Measurements from ENCODE around the gene LRFN2. TPM values are rescaled to one million over a fixed set of nuclear protein-coding genes. Genes with fewer than 3 reads are reported as not detected.

Gene LRFN2
- total RNA-seq, 2 experiments from 2014 or later: not detected

- Mint-ChIP-seq H3K27ac (no peak overlapping the region), H3K4me1 (no peaks in the 10 kb centered on the region), H3K9me3 (ENCODE audit: low read depth) (no peaks in the 10 kb centered on the region), H3K36me3 (ENCODE audit: low read depth) (no peaks in the 10 kb centered on the region), H3K4me3 (no peak overlapping the region), H3K27me3 (no peaks in the 10 kb centered on the region)
- CTCF ChIA-PET: no interaction called here
- DNase-seq: no peak
- POLR2A ChIA-PET: no interaction called here
- ATAC-seq: no peak
- intact Hi-C loops (cut with DNase I, micrococcal nuclease): no loop called here
Observed at GRCh38 chr6:40526036-40526435, 61.1 kb downstream of the LRFN2 start.

DNA sequence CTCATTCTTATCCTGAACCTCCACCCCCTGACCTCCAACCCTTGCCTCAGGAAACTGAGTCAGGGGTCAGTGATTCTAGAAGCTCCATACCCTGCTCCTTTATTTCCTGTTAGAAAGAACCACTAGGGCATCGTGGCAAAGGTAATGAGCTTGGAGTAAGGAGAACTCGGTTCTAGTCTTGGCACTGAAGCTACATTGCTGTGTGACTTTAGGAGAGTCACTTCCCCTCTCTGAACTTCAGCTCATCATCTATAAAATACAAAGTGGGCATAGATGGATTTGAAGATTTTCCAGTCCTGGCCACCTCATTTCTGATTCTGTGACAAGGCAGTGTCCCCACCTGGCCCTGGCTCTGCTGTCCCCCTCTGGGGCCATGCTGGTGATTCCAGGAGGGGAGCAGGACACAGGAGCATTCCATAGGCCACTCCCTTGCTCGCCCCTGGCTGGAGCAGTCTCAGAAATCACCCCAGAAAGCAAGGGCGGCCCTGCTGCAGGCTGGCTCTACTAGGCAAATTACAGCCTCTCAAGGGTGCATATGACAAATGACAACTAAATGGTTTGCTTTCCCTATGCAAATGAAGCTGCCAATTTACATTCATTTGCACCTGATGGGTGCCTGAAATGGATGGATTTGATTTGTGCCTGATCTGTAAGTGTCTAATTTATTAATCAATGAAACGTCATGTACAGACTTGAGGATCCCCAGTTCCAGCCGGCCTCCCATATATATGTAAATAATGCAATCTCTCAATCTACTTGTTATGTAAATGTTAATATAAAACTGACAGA, 62.2 kb downstream of the LRFN2 start:
- ChIA-PET CTCF (no interaction called here), POLR2A (no interaction called here)
- Mint-ChIP-seq H3K27ac (no peak overlapping the region), H3K4me3 (no peak overlapping the region), H3K27me3 (no peaks in the 10 kb centered on the region), H3K9me3 (ENCODE audit: low read depth) (no peaks in the 10 kb centered on the region), H3K4me1 (no peaks in the 10 kb centered on the region), H3K36me3 (ENCODE audit: low read depth) (no peaks in the 10 kb centered on the region)
- DNase-seq: no peak
- ATAC-seq: no peak
- intact Hi-C loops (cut with DNase I, micrococcal nuclease): no loop called here

DNA sequence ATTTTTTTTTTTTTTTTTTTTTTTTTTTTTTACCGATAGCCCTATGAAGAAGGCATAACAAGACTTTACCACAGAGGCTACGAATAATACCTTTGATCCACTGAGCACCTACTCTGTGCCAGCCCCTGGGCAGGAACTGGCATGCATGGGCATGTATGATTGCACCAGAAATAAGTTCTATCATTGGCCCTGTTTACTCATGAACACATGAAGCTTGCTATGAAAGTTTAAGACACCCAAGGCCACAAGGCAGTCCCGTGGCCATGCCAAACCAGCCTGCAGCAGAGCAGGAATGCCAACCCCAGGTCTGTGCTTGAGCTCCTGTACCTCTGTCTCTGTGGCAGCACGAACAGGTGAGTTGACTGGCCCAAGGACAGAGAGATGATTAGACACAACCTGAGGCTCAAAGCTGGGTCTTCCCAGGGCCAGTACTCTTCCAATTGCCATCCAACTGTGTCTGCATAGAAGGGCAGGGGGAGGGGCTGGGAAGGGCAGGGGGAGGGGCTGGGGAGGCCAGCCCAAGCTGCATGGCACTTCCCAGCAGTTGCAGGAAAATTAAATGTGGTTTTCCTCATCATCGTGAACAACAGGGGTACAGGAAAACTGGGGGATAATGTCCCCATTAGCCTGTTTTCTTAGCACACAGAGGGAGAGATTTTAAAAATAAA, 63.5 kb downstream of the LRFN2 start:
- Mint-ChIP-seq H3K9me3 (ENCODE audit: low read depth) (no peaks in the 10 kb centered on the region), H3K36me3 (ENCODE audit: low read depth) (no peaks in the 10 kb centered on the region), H3K27ac (no peak overlapping the region), H3K27me3 (no peaks in the 10 kb centered on the region), H3K4me3 (no peak overlapping the region), H3K4me1 (no peaks in the 10 kb centered on the region)
- ChIA-PET POLR2A (no interaction called here), CTCF (no interaction called here)
- no peak for ATAC-seq
- DNase-seq: no peak
- intact Hi-C loops (cut with DNase I, micrococcal nuclease): no loop called here

GRCh38 chr6:40521496-40521895, 65.7 kb downstream of the LRFN2 start:
- no peak overlapping the region for H3K4me3 Mint-ChIP-seq
- no peaks in the 10 kb centered on the region for H3K27me3 Mint-ChIP-seq

DNA sequence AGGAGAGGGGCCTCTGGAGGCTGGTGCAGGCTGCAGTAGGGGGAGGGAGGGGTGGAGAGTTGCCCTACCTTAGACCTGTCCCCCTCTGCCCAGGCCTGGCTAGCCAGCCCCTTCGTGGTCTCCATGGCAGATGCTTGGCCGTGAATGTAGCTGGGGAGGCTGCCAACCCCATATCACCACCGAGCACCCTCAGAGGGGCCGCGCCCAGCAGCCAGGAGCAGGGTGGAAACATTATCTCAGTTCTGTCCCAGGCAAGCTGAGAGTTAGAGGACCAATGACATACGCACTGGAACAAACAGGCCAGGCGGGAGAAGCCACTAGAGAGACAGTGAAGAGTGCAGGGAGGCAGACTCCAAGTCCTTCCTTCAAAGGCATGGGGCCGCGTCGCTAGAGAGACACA, 66.5 kb downstream of the LRFN2 start:
- Mint-ChIP-seq H3K4me1 (no peaks in the 10 kb centered on the region), H3K27me3 (no peaks in the 10 kb centered on the region), H3K36me3 (ENCODE audit: low read depth) (no peaks in the 10 kb centered on the region), H3K27ac (no peak overlapping the region), H3K4me3 (no peak overlapping the region), H3K9me3 (ENCODE audit: low read depth) (no peaks in the 10 kb centered on the region)
- POLR2A ChIA-PET: no interaction called here
- ATAC-seq: no peak
- intact Hi-C loops (cut with DNase I, micrococcal nuclease): no loop called here
- CTCF ChIA-PET: no interaction called here
- DNase-seq: no peak

More at GRCh38 chr6:40521496-40521895, 65.7 kb downstream of the LRFN2 start:
- DNase-seq (no peak), ATAC-seq (no peak)
- no peaks in the 10 kb centered on the region for H3K4me1 Mint-ChIP-seq
- CTCF ChIA-PET: interaction anchor here (0.7 kb wide), 1 partner anchor 730 kb away, joined by 3 read pairs; no protein-coding TSS in a partner anchor
- POLR2A ChIA-PET: no interaction called here
- intact Hi-C loops (cut with DNase I, micrococcal nuclease): no loop called here
- no peaks in the 10 kb centered on the region for H3K9me3 Mint-ChIP-seq (ENCODE audit: low read depth)
- no peak overlapping the region for H3K27ac Mint-ChIP-seq
- H3K36me3 Mint-ChIP-seq (ENCODE audit: low read depth): no peaks in the 10 kb centered on the region

DNA sequence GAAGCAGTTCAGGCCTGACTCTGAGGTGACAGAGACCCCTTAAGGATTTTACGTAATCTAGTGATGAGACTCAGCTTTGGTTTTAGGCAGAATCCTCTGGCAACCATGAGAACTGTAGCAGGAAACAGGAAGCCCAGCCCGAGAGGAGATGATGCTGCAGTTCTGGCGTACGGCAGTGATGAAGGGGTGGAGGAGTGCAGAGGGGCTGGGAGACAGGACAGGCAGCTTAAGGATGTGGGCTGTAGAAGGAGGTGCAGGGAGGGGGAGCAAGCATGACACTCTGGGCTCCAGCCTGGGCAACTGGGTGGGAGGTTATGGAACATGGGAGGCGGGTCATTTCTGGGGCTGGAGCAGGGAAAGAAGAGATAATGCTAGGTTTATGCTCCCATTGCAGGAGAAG, 67.1 kb downstream of the LRFN2 start:
- Mint-ChIP-seq H3K27ac (no peak overlapping the region), H3K4me1 (no peaks in the 10 kb centered on the region), H3K9me3 (ENCODE audit: low read depth) (no peaks in the 10 kb centered on the region), H3K36me3 (ENCODE audit: low read depth) (no peaks in the 10 kb centered on the region), H3K27me3 (no peaks in the 10 kb centered on the region), H3K4me3 (no peak overlapping the region)
- ChIA-PET POLR2A (no interaction called here), CTCF (interaction anchor here (0.6 kb wide), 1 partner anchor 69 kb away, joined by 3 read pairs; no protein-coding TSS in a partner anchor)
- ATAC-seq (no peak), DNase-seq (no peak)
- intact Hi-C loops (cut with DNase I, micrococcal nuclease): no loop called here

DNA sequence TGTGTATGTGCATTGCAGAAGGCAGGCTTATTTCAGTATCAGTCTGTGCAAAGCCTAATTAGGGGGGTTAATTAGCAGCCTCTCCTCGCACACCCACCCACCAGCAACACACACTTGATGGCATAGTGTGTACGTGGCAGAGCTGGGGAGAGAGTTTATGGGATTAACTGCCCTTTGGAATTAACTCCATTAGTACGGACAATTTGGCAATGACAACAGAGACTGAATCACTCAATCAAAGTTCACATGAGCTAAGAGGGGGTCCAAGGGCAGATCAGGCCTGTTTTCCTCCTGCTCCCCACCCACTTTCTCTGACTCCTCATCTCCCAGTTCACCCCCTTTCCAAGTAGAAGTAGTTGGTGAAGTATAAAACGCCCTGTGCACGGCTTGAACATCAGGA, 69.5 kb downstream of the LRFN2 start:
- Mint-ChIP-seq H3K4me1 (no peaks in the 10 kb centered on the region), H3K36me3 (ENCODE audit: low read depth) (no peaks in the 10 kb centered on the region), H3K27me3 (no peaks in the 10 kb centered on the region), H3K4me3 (no peak overlapping the region), H3K9me3 (ENCODE audit: low read depth) (no peaks in the 10 kb centered on the region), H3K27ac (no peak overlapping the region)
- intact Hi-C loops (cut with DNase I, micrococcal nuclease): no loop called here
- no peak for DNase-seq
- ATAC-seq: no peak
- ChIA-PET POLR2A (no interaction called here), CTCF (no interaction called here)

DNA sequence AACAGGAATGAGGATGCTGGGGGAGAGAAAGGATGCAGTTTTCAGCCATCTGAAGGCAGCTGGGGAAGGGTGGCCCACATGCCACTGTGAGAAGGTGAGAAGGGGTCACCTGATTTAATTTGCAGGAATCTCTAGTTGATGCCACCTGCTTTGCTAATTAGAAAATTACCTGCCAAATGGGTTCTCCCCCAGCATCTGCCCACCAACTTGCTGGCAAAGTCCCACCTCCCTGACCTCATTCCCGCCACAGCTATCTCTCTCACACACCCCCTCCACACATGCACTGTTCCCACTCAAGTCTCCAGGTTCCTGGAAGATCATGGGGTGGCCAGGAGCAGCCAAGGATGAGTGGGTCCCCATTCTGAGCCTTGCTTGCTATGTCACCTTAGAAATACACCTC, 70.7 kb downstream of the LRFN2 start:
- no peak for DNase-seq
- H3K27ac Mint-ChIP-seq: no peak overlapping the region
- H3K27me3 Mint-ChIP-seq: no peaks in the 10 kb centered on the region
- CTCF ChIA-PET: no interaction called here
- no peaks in the 10 kb centered on the region for H3K4me1 Mint-ChIP-seq
- H3K9me3 Mint-ChIP-seq (ENCODE audit: low read depth): no peaks in the 10 kb centered on the region
- no peaks in the 10 kb centered on the region for H3K36me3 Mint-ChIP-seq (ENCODE audit: low read depth)
- intact Hi-C loops (cut with DNase I, micrococcal nuclease): no loop called here
- ATAC-seq: no peak
- no peak overlapping the region for H3K4me3 Mint-ChIP-seq
- POLR2A ChIA-PET: no interaction called here

- DNase-seq (no peak), ATAC-seq (no peak)
- H3K4me3 Mint-ChIP-seq: no peak overlapping the region
- H3K27me3 Mint-ChIP-seq: no peaks in the 10 kb centered on the region
- no peak overlapping the region for H3K27ac Mint-ChIP-seq
- CTCF ChIA-PET: no interaction called here
- intact Hi-C loops (cut with DNase I, micrococcal nuclease): no loop called here
- H3K36me3 Mint-ChIP-seq (ENCODE audit: low read depth): no peaks in the 10 kb centered on the region
- no peaks in the 10 kb centered on the region for H3K9me3 Mint-ChIP-seq (ENCODE audit: low read depth)
- no peaks in the 10 kb centered on the region for H3K4me1 Mint-ChIP-seq
- POLR2A ChIA-PET: interaction anchor here (0.6 kb wide), 1 partner anchor 61 kb away, joined by 4 read pairs; no protein-coding TSS in a partner anchor
Observed at GRCh38 chr6:40512340-40512739, 74.8 kb downstream of the LRFN2 start.

GRCh38 chr6:40511884-40512283, 75.3 kb downstream of the LRFN2 start:
- no peak for DNase-seq
- ATAC-seq: no peak
- no peaks in the 10 kb centered on the region for H3K9me3 Mint-ChIP-seq (ENCODE audit: low read depth)
- H3K27ac Mint-ChIP-seq: no peak overlapping the region
- intact Hi-C loops (cut with DNase I, micrococcal nuclease): no loop called here
- no peaks in the 10 kb centered on the region for H3K4me1 Mint-ChIP-seq
- H3K27me3 Mint-ChIP-seq: no peaks in the 10 kb centered on the region
- CTCF ChIA-PET: no interaction called here
- POLR2A ChIA-PET: no interaction called here
- H3K4me3 Mint-ChIP-seq: no peak overlapping the region
- H3K36me3 Mint-ChIP-seq (ENCODE audit: low read depth): no peaks in the 10 kb centered on the region

GRCh38 chr6:40510442-40510841, 76.7 kb downstream of the LRFN2 start:
- DNase-seq (no peak), ATAC-seq (no peak)
- Mint-ChIP-seq H3K36me3 (ENCODE audit: low read depth) (no peaks in the 10 kb centered on the region), H3K4me3 (no peak overlapping the region), H3K4me1 (no peaks in the 10 kb centered on the region), H3K27me3 (no peaks in the 10 kb centered on the region), H3K9me3 (ENCODE audit: low read depth) (no peaks in the 10 kb centered on the region), H3K27ac (no peak overlapping the region)
- intact Hi-C loops (cut with DNase I, micrococcal nuclease): no loop called here
- ChIA-PET CTCF (no interaction called here), POLR2A (no interaction called here)

DNA sequence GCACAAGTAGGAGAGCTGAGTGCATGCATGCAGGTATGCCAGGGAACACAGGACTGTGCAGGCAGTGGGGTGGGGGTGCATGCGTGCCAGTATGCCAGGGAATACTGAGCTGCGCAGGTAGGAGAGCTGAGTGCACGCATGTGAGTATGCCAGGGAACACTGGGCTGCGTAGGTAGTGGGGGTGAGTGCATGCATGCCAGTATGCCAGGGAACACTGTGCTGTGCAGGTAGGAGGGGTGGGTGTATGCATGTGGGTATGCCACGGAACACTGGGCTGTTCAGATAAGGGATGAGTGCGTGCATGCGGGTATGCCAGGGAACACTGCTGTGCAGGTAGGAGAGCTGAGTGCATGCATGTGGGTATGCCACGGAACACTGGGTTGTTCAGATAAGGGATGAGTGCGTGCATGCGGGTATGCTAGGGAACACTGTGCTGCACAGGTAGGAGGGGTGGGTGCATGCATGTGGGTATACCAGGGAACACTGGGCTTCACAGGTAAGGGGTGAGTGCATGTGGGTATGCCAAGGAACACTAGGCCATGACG, 77.4 kb downstream of the LRFN2 start:
- H3K27me3 Mint-ChIP-seq: no peaks in the 10 kb centered on the region
- DNase-seq (no peak), ATAC-seq (no peak)
- H3K4me3 Mint-ChIP-seq: no peak overlapping the region
- no peak overlapping the region for H3K27ac Mint-ChIP-seq
- ChIA-PET CTCF (interaction anchor here (0.7 kb wide), 1 partner anchor 1885 kb away, joined by 4 read pairs; no protein-coding TSS in a partner anchor), POLR2A (no interaction called here)
- intact Hi-C loops (cut with DNase I, micrococcal nuclease): no loop called here
- H3K4me1 Mint-ChIP-seq: no peaks in the 10 kb centered on the region
- no peaks in the 10 kb centered on the region for H3K9me3 Mint-ChIP-seq (ENCODE audit: low read depth)
- no peaks in the 10 kb centered on the region for H3K36me3 Mint-ChIP-seq (ENCODE audit: low read depth)
